ENCODE results near the gene PTPRN2.

DNA sequence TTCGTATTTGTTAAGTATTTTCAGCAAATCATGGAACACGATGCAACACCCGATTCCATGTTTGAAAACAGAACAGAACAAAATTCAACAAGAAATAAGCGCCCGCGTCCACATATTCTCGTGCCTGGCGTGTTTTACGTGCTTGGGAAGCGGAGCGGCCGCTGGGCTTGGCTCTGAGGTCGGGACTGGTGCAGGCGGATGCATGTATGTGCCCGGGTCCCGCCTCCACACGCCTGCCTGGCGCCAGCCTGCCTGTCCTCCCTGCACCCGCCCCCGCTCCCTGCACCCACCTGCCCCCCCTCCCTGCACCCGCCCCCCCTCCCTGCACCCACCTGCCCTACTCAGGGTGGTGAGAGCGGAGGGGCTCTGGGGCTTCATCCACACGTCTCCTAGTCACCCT is 796.4 kb downstream of the PTPRN2 start:
- TF ChIP-seq GATA2 (IDR thresholded peaks at IDR 0.05; ENCODE audit: low read depth, low read length) (no peak), GATA3 (IDR thresholded peaks at IDR 0.05; ENCODE audit: low read depth, low read length) (no peak)

Data from SH-SY5Y (cell line).